A549 (cell line): ENCODE results near the gene OSGEP. TPM values are rescaled to one million over a fixed set of nuclear protein-coding genes. Genes with fewer than 3 reads are reported as not detected.

Experiments
- ATAC-seq, 2 experiments: fragments of 200-7000 bp in 1 of 2; fragments of >200 bp in 1 of 2; cut with Nextera tagmentation in 1 of 2; cut with Tn5 transposase in 1 of 2; 3 replicates each; pipeline versions ENCODE4 v1.8.0 to v1.9.1; 2018 to 2020; ENCODE audit warnings: mild to moderate bottlenecking in 1 of 2, moderate library complexity in 1 of 2
- CTCF ChIA-PET: fragments of 300-600 bp; sonication (Branson Sonifier 250); formaldehyde crosslinking; extraction: SDS; loops from one replicate; lab custom pipeline; 2021; ENCODE audit warnings: antibody characterized with exemption, inconsistent platforms; lab: Yijun Ruan, JAX
- POLR2A ChIA-PET: fragments of 350-600 bp; formaldehyde crosslinking; extraction: SDS; loops from one replicate; lab custom pipeline; 2021; ENCODE audit warnings: antibody characterized with exemption, inconsistent platforms; lab: Yijun Ruan, JAX
- DNase-seq, 2 experiments: peaks; one replicate each; pipeline versions ENCODE4 v3.0.0 to v3.0.0-alpha.2; 2011 to 2016; ENCODE audit warnings: low read depth in 1 of 2, low spot score in 1 of 2
- FAIRE-seq: peaks from 2 replicates; lab custom pipeline; 2011; peaks lifted over from hg19 to GRCh38; lab: Jason Lieb, UNC
- H3K27ac ChIP-seq, 2 experiments: fragments of >200 bp; sonication (Bioruptor Twin); formaldehyde crosslinking; 3 replicates each; pipeline ENCODE4 v1.5.1; 2016 to 2017
- H3K4me1 ChIP-seq: fragments of >200 bp; sonication (Bioruptor Twin); formaldehyde crosslinking; 3 replicates; pipeline ENCODE4 v1.6.1; 2016
- H3K4me2 ChIP-seq: fragments of >200 bp; sonication (Bioruptor Twin); formaldehyde crosslinking; 3 replicates; pipeline ENCODE4 v1.6.1; 2016
- H3K4me3 ChIP-seq: fragments of >200 bp; sonication (Bioruptor Twin); formaldehyde crosslinking; 3 replicates; pipeline ENCODE4 v1.5.1; 2016
- H3K9me3 ChIP-seq: fragments of >200 bp; sonication (Bioruptor Twin); formaldehyde crosslinking; 3 replicates; pipeline ENCODE4 v1.6.1; 2016
- BHLHE40 ChIP-seq: IDR thresholded peaks from 2 replicates; pipeline ENCODE4 v1.6.1; 2012; ENCODE audit warnings: low read depth, low read length, inconsistent platforms
- CBX2 ChIP-seq: fragments of 200-600 bp; sonication (generic); IDR thresholded peaks from 2 replicates; pipeline ENCODE4 v1.6.1; 2016; ENCODE audit warnings: low read depth, mild to moderate bottlenecking, borderline replicate concordance
- CBX8 ChIP-seq: fragments of 200-600 bp; sonication (generic); IDR thresholded peaks from 2 replicates; pipeline ENCODE4 v1.6.1; 2016
- CEBPB ChIP-seq, 2 experiments: fragments of >200 bp in 1 of 2; sonication (Bioruptor Twin) in 1 of 2; formaldehyde crosslinking in 1 of 2; IDR thresholded peaks; 2 replicates each; pipeline ENCODE4 v1.6.1; 2012 to 2016
- CHD2 ChIP-seq: fragments of 150-350 bp; IDR thresholded peaks from 2 replicates; pipeline ENCODE4 v1.6.1; 2014; ENCODE audit warnings: low read length; ENCODE audit not compliant: partially characterized antibody
- EP300 ChIP-seq, 2 experiments: fragments of >200 bp; sonication (Bioruptor Twin); formaldehyde crosslinking; IDR thresholded peaks; 2 replicates in 1 of 2; 3 replicates in 1 of 2; pipeline ENCODE4 v1.6.1; 2016 to 2017
- ESRRA ChIP-seq: fragments of 150-350 bp; IDR thresholded peaks from 2 replicates; pipeline ENCODE4 v1.6.1; 2014; ENCODE audit warnings: mild to moderate bottlenecking, low read length, borderline replicate concordance
- FOSB ChIP-seq: fragments of 250-450 bp; sonication (Bioruptor Pico); IDR thresholded peaks from 2 replicates; pipeline ENCODE4 v1.5.0; 2020; ENCODE audit warnings: mild to moderate bottlenecking, moderate library complexity
- GATA3 ChIP-seq: IDR thresholded peaks from 2 replicates; pipeline ENCODE4 v1.6.1; 2012; ENCODE audit warnings: borderline replicate concordance
- HDAC2 ChIP-seq: fragments of 200-600 bp; sonication (generic); IDR thresholded peaks from 2 replicates; pipeline ENCODE4 v1.6.1; 2016
- HOXA7 ChIP-seq: fragments of 250-450 bp; sonication (Bioruptor Pico); IDR thresholded peaks from 2 replicates; pipeline ENCODE4 v1.5.0; 2020; ENCODE audit warnings: mild to moderate bottlenecking, moderate library complexity
- HOXB5 ChIP-seq: fragments of 250-450 bp; sonication (Bioruptor Pico); IDR thresholded peaks from 2 replicates; pipeline ENCODE4 v1.5.0; 2020; ENCODE audit warnings: mild to moderate bottlenecking, moderate library complexity
- JUN ChIP-seq, 2 experiments: fragments of >200 bp; sonication (Bioruptor Twin); formaldehyde crosslinking; IDR thresholded peaks; 2 replicates in 1 of 2; 3 replicates in 1 of 2; pipeline ENCODE4 v1.6.1; 2016 to 2017
- JUNB ChIP-seq: fragments of >200 bp; sonication (Bioruptor Twin); formaldehyde crosslinking; IDR thresholded peaks from 2 replicates; pipeline ENCODE4 v1.6.1; 2016
- KDM1A ChIP-seq: fragments of 200-600 bp; sonication (generic); IDR thresholded peaks from 2 replicates; pipeline ENCODE4 v1.6.1; 2016; ENCODE audit warnings: low read depth, mild to moderate bottlenecking
- NFE2L2 ChIP-seq: fragments of 150-350 bp; conservative IDR thresholded peaks from 2 replicates; pipeline ENCODE4 v1.6.1; 2014; ENCODE audit warnings: low read length
- NR3C1 ChIP-seq: fragments of >200 bp; sonication (Bioruptor Twin); formaldehyde crosslinking; IDR thresholded peaks from 3 replicates; pipeline ENCODE4 v1.6.1; 2017
- PHF8 ChIP-seq: fragments of 200-600 bp; sonication (generic); IDR thresholded peaks from 2 replicates; pipeline ENCODE4 v1.6.1; 2016; ENCODE audit warnings: low read depth, mild to moderate bottlenecking, antibody characterized with exemption, moderate library complexity, borderline replicate concordance
- POLR2A ChIP-seq: IDR thresholded peaks from 2 replicates; pipeline ENCODE4 v1.6.1; 2012; ENCODE audit warnings: mild to moderate bottlenecking, low read length
- RCOR1 ChIP-seq: fragments of 150-350 bp; IDR thresholded peaks from 2 replicates; pipeline ENCODE4 v1.6.1; 2014; ENCODE audit warnings: antibody characterized with exemption, low read length, low read depth
- RFX5 ChIP-seq: fragments of 450-650 bp; IDR thresholded peaks from 2 replicates; pipeline ENCODE4 v1.7.1; 2014; ENCODE audit warnings: antibody characterized with exemption, mild to moderate bottlenecking, moderate library complexity
- RNF2 ChIP-seq: fragments of 200-600 bp; sonication (generic); IDR thresholded peaks from 2 replicates; pipeline ENCODE4 v1.6.1; 2016; ENCODE audit warnings: low read depth, mild to moderate bottlenecking, antibody characterized with exemption, moderate library complexity, borderline replicate concordance
- SREBF2 ChIP-seq: fragments of 450-650 bp; IDR thresholded peaks from 2 replicates; pipeline ENCODE4 v1.6.1; 2014; ENCODE audit warnings: mild to moderate bottlenecking, moderate library complexity
- TFCP2L1 ChIP-seq: fragments of 250-450 bp; sonication (Bioruptor Pico); IDR thresholded peaks from 2 replicates; pipeline ENCODE4 v1.5.0; 2021; ENCODE audit warnings: mild to moderate bottlenecking
- TP53 ChIP-seq: fragments of 250-450 bp; sonication (Bioruptor Pico); IDR thresholded peaks from 2 replicates; pipeline ENCODE4 v1.5.0; 2021; ENCODE audit warnings: mild to moderate bottlenecking, moderate library complexity
- ZFP36 ChIP-seq: fragments of 450-650 bp; IDR thresholded peaks from 2 replicates; pipeline ENCODE4 v1.6.1; 2014; ENCODE audit warnings: borderline replicate concordance; ENCODE audit not compliant: partially characterized antibody
- ZNF302 ChIP-seq: fragments of 250-450 bp; sonication (Bioruptor Pico); IDR thresholded peaks from 2 replicates; pipeline ENCODE4 v1.9.0; 2021; ENCODE audit warnings: inconsistent platforms, mild to moderate bottlenecking, moderate library complexity
- ZSCAN20 ChIP-seq: fragments of 250-450 bp; sonication (Bioruptor Pico); IDR thresholded peaks from 2 replicates; pipeline ENCODE4 v1.8.0; 2022; ENCODE audit warnings: mild to moderate bottlenecking, moderate library complexity
- WGBS: methylation state at CpG from one replicate; pipeline ENCODE4 v1.1.6; 2017; ENCODE audit errors: missing lambda C conversion rate; 5-methylcytosine and 5-hydroxymethylcytosine counted together
- polyA minus RNA-seq: library from RNA; depleted of rRNA, polyadenylated mRNA; stranded (reverse); fragments of >200 nt; gene quantifications from 2 replicates; pipeline ENCODE4 v1.2.3, GENCODE V29; 2011; rRNA and poly(A)+ RNA removed
- polyA plus RNA-seq, 4 experiments: library from polyadenylated mRNA; depleted of rRNA in 3 of 4; stranded (reverse); fragments of >200 nt; fragmentation: RNase III in 1 of 4; extraction: RNeasy Plus Mini Kit Qiagen cat#74134 plus additional on column Dnase treatment in 1 of 4; gene quantifications; 2 replicates in 3 of 4; 3 replicates in 1 of 4; pipeline ENCODE4 v1.2.3, GENCODE V29; 2011 to 2017
- TF ChIP-seq, protein P1 (sequence below): IDR thresholded peaks from 2 replicates; pipeline ENCODE4 v1.6.1; 2012; ENCODE audit warnings: low read depth, borderline replicate concordance
- TF ChIP-seq, protein P2 (sequence below): fragments of 450-650 bp; IDR thresholded peaks from 2 replicates; pipeline ENCODE4 v1.6.1; 2014; ENCODE audit warnings: antibody characterized with exemption
- TF ChIP-seq, protein P3 (sequence below): IDR thresholded peaks from 2 replicates; pipeline ENCODE4 v1.6.1; 2012
- TF ChIP-seq, protein P4 (sequence below): fragments of 200-600 bp; sonication (generic); IDR thresholded peaks from 2 replicates; pipeline ENCODE4 v1.6.1; 2016; ENCODE audit warnings: antibody characterized with exemption, mild to moderate bottlenecking, moderate library complexity
- TF ChIP-seq, protein P5 (sequence below): fragments of 150-350 bp; IDR thresholded peaks from 2 replicates; pipeline ENCODE4 v1.6.1; 2014; ENCODE audit warnings: low read depth, mild to moderate bottlenecking, low read length
- TF ChIP-seq, protein P6 (sequence below): IDR thresholded peaks from 2 replicates; pipeline ENCODE4 v1.6.1; 2012

OSGEP gene
- polyA plus RNA-seq (2011; rRNA removed) (32.8 and 33.2 TPM in 2 replicates), polyA plus RNA-seq (2017; fragmentation: RNase III; extraction: RNeasy Plus Mini Kit Qiagen cat#74134 plus additional on column Dnase treatment) (30.4 to 36.9 TPM (median 33.6 TPM) in 3 replicates), polyA minus RNA-seq (34.9 and 38.3 TPM in 2 replicates)
- 45.2 and 57.6 TPM in 2 replicates for polyA plus RNA-seq (2012; cell fraction: cytosol; rRNA removed)
- 113 and 167 TPM in 2 replicates for polyA plus RNA-seq (2012; cell fraction: nucleus; rRNA removed)

DNA sequence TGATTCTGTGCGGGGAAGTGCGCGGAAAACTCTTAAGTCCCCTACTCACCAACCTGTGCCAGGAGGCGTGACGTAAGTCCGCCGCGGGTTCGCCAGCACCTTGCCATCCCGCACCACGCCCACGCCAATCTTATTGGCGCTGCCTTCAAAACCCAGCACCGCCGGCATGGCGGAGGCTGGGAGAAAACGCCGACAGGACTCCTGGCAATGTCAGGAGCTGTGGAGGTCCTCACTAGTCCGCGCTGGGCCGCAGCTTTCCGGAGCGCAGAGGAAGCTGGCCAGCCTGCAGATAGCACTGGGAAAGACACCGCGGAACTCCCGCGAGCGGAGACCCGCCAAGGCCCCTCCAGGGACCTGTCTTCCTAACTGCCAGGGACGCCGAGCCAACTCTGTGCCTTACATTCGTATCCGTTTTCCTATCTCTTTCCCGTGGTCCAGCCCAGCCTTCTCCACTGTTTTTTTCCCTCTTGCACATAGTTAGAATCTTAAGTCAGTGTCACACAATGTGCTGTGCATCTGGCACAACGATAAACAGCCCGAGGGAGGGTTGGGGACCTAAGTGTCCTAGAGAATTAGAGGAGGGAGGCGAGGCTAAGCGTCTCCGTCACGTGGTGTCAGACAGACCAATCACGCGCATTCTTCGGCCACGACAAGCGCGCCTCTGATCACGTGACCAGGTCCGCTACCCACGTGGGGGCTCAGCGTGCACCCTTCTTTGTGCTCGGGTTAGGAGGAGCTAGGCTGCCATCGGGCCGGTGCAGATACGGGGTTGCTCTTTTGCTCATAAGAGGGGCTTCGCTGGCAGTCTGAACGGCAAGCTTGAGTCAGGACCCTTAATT lies at the start of gene OSGEP, which contains the start of gene APEX1:
Gene OSGEP (minus strand): TSS at position 297 of the 839 bp plus-strand sequence. CDS start 129 bp downstream, at position 168.
Gene APEX1 (plus strand): TSS at position 711 of the 839 bp plus-strand sequence. CDS start 420 bp downstream, outside the sequence.
- ATAC-seq, result peak; percentile 89 to 91
- peak; percentile 88 for FAIRE-seq
- Histone ChIP-seq H3K27ac (peak within 1 kb of the TSS; percentile 85 to 96), H3K4me1 (peaks cover 24% of the 10 kb centered on the region), H3K9me3 (no peaks in the 10 kb centered on the region), H3K4me3 (peak within 1 kb of the TSS; percentile 73), H3K4me2 (peak within 1 kb of the TSS; percentile 93)
- ChIA-PET POLR2A (interaction anchor here (0.6 to 3.4 kb wide), 9 partner anchors 9 to 227 kb away, joined by 3 to 38 read pairs (median 5); partner anchors contain the start of genes PARP2, PNP and TEP1), CTCF (interaction anchor here (0.7 to 1.8 kb wide), 8 partner anchors 9 to 158 kb away, joined by 3 to 7 read pairs (median 3); partner anchors contain the start of gene TEP1)
- under 1% methylated on average over 50 of the region's 56 CpGs for WGBS
- DNase-seq, result peak; percentile 98 to 100
- TF ChIP-seq RFX5 (no peak), ZNF302 (CRISPR knock-in tag) (no peak), POLR2A (peak; percentile 75), HOXB5 (CRISPR knock-in tag) (no peak), CHD2 (peak; percentile 73), FOSB (CRISPR knock-in tag) (no peak), JUNB (no peak), HDAC2 (no peak), CBX8 (no peak), ESRRA (no peak), NR3C1 (no peak), RCOR1 (no peak), CBX2 (no peak), EP300 (IDR thresholded peaks at IDR 0.05) (no peak), TFCP2L1 (no peak), ZFP36 (no peak), RNF2 (no peak), HOXA7 (CRISPR knock-in tag) (no peak), KDM1A (no peak), PHF8 (peak; percentile 75), JUN (IDR thresholded peaks at IDR 0.05) (peak in 1 of 2 experiments; percentile 85), NFE2L2 (0 out of 2 replicates have a peak, but pooled peaks have one; percentile 1), ZSCAN20 (CRISPR knock-in tag) (no peak), SREBF2 (no peak), BHLHE40 (0 out of 2 replicates have a peak, but pooled peaks have one; percentile 52), CEBPB (IDR thresholded peaks at IDR 0.05) (no peak), TP53 (CRISPR knock-in tag) (no peak), GATA3 (0 out of 2 replicates have a peak, but pooled peaks have one; percentile 23)
- TF ChIP-seq, protein P1, sequence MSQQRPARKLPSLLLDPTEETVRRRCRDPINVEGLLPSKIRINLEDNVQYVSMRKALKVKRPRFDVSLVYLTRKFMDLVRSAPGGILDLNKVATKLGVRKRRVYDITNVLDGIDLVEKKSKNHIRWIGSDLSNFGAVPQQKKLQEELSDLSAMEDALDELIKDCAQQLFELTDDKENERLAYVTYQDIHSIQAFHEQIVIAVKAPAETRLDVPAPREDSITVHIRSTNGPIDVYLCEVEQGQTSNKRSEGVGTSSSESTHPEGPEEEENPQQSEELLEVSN, result peak; percentile 68; the same call in 1 of the 2 replicates
- TF ChIP-seq, protein P2, sequence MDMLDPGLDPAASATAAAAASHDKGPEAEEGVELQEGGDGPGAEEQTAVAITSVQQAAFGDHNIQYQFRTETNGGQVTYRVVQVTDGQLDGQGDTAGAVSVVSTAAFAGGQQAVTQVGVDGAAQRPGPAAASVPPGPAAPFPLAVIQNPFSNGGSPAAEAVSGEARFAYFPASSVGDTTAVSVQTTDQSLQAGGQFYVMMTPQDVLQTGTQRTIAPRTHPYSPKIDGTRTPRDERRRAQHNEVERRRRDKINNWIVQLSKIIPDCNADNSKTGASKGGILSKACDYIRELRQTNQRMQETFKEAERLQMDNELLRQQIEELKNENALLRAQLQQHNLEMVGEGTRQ, result peak; percentile 100
- TF ChIP-seq, protein P3, sequence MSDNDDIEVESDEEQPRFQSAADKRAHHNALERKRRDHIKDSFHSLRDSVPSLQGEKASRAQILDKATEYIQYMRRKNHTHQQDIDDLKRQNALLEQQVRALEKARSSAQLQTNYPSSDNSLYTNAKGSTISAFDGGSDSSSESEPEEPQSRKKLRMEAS, result peak; percentile 99
- TF ChIP-seq, protein P4, sequence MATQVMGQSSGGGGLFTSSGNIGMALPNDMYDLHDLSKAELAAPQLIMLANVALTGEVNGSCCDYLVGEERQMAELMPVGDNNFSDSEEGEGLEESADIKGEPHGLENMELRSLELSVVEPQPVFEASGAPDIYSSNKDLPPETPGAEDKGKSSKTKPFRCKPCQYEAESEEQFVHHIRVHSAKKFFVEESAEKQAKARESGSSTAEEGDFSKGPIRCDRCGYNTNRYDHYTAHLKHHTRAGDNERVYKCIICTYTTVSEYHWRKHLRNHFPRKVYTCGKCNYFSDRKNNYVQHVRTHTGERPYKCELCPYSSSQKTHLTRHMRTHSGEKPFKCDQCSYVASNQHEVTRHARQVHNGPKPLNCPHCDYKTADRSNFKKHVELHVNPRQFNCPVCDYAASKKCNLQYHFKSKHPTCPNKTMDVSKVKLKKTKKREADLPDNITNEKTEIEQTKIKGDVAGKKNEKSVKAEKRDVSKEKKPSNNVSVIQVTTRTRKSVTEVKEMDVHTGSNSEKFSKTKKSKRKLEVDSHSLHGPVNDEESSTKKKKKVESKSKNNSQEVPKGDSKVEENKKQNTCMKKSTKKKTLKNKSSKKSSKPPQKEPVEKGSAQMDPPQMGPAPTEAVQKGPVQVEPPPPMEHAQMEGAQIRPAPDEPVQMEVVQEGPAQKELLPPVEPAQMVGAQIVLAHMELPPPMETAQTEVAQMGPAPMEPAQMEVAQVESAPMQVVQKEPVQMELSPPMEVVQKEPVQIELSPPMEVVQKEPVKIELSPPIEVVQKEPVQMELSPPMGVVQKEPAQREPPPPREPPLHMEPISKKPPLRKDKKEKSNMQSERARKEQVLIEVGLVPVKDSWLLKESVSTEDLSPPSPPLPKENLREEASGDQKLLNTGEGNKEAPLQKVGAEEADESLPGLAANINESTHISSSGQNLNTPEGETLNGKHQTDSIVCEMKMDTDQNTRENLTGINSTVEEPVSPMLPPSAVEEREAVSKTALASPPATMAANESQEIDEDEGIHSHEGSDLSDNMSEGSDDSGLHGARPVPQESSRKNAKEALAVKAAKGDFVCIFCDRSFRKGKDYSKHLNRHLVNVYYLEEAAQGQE, result no peak; the same call in none of the 2 replicates
- TF ChIP-seq, protein P5, sequence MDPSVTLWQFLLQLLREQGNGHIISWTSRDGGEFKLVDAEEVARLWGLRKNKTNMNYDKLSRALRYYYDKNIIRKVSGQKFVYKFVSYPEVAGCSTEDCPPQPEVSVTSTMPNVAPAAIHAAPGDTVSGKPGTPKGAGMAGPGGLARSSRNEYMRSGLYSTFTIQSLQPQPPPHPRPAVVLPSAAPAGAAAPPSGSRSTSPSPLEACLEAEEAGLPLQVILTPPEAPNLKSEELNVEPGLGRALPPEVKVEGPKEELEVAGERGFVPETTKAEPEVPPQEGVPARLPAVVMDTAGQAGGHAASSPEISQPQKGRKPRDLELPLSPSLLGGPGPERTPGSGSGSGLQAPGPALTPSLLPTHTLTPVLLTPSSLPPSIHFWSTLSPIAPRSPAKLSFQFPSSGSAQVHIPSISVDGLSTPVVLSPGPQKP, result no peak
- TF ChIP-seq, protein P6, sequence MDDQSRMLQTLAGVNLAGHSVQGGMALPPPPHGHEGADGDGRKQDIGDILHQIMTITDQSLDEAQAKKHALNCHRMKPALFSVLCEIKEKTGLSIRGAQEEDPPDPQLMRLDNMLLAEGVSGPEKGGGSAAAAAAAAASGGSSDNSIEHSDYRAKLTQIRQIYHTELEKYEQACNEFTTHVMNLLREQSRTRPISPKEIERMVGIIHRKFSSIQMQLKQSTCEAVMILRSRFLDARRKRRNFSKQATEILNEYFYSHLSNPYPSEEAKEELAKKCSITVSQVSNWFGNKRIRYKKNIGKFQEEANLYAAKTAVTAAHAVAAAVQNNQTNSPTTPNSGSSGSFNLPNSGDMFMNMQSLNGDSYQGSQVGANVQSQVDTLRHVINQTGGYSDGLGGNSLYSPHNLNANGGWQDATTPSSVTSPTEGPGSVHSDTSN, result no peak
